CD4-positive, alpha-beta T cell (primary cell): ENCODE measurements around the gene PTPRM. TPM values are rescaled to one million over a fixed set of nuclear protein-coding genes. Genes with fewer than 3 reads are reported as not detected.
"Not testable (repeated sequence)": the region's sequence is repeated elsewhere in the genome, so short reads cannot be mapped to it uniquely, and the experiment has no call there.

Source experiments
- ATAC-seq: fragments of 200-7000 bp; cut with Tn5 transposase; one replicate; pipeline ENCODE4 v1.10.0; 2022; ENCODE audit warnings: mild to moderate bottlenecking; ENCODE audit not compliant: poor library complexity
- CTCF ChIA-PET: fragments of 350-600 bp; sonication (Branson Sonifier 250); formaldehyde crosslinking; loops from one replicate; lab custom pipeline; 2021; ENCODE audit warnings: antibody characterized with exemption, inconsistent platforms; lab: Charles Lee
- POLR2A ChIA-PET: fragments of 350-600 bp; sonication (Branson Sonifier 250); formaldehyde crosslinking; loops from one replicate; lab custom pipeline; 2021; ENCODE audit warnings: antibody characterized with exemption, inconsistent platforms; lab: Charles Lee
- DNase-seq, 14 experiments: peaks; one replicate each; pipeline ENCODE4 v3.0.0-alpha.2; 2013 to 2020; ENCODE audit warnings: mixed read lengths in 2 of 14
- H3K27ac ChIP-seq, 2 donors: one replicate each; pipeline versions ENCODE4 v1.5.1 to v1.7.0; 2013; ENCODE audit warnings: low read length in 2 of 2, low read depth in 1 of 2, mild to moderate bottlenecking in 1 of 2
- H3K27me3 ChIP-seq, 2 experiments: 1 replicate in 1 of 2; 2 replicates in 1 of 2; pipeline versions ENCODE4 v1.6.1 to v1.7.0; 2013; ENCODE audit warnings: low read length in 2 of 2, control low read depth in 1 of 2, mild to moderate bottlenecking in 1 of 2, moderate library complexity in 1 of 2; ENCODE audit not compliant: insufficient read depth in 2 of 2, control insufficient read depth in 1 of 2
- H3K36me3 ChIP-seq: one replicate; pipeline ENCODE4 v1.6.1; 2013; ENCODE audit warnings: low read length, control low read depth; ENCODE audit not compliant: insufficient read depth
- H3K4me1 ChIP-seq: one replicate; pipeline ENCODE4 v1.6.1; 2013; ENCODE audit warnings: low read length, control low read depth; ENCODE audit not compliant: insufficient read depth
- H3K4me3 ChIP-seq: one replicate; pipeline ENCODE4 v1.5.1; 2013; ENCODE audit warnings: mild to moderate bottlenecking, low read length, moderate library complexity
- H3K9me3 ChIP-seq, 2 experiments: 1 replicate in 1 of 2; 2 replicates in 1 of 2; pipeline versions ENCODE4 v1.6.1 to v1.7.0; 2013; ENCODE audit warnings: low read length in 2 of 2, mild to moderate bottlenecking in 2 of 2, control low read depth in 1 of 2, moderate library complexity in 1 of 2; ENCODE audit not compliant: control insufficient read depth in 1 of 2, insufficient read depth in 1 of 2
- H3K27ac Mint-ChIP-seq: one replicate; pipeline ENCODE4 v1.8.0; 2020; ENCODE audit warnings: mixed read lengths
- H3K27me3 Mint-ChIP-seq: one replicate; pipeline ENCODE4 v1.8.0; 2021; ENCODE audit warnings: mixed read lengths
- H3K36me3 Mint-ChIP-seq: one replicate; pipeline ENCODE4 v1.8.0; 2021; ENCODE audit warnings: low read depth, mixed read lengths
- H3K4me1 Mint-ChIP-seq: one replicate; pipeline ENCODE4 v1.8.0; 2021; ENCODE audit warnings: low read depth, mixed read lengths
- H3K4me3 Mint-ChIP-seq: one replicate; pipeline ENCODE4 v1.8.0; 2020; ENCODE audit warnings: mild to moderate bottlenecking, mixed read lengths
- H3K9me3 Mint-ChIP-seq: one replicate; pipeline ENCODE4 v1.8.0; 2020; ENCODE audit warnings: mixed read lengths
- CTCF ChIP-seq: fragments of 200-600 bp; IDR thresholded peaks from one replicate; pipeline ENCODE4 v1.8.0; 2022; ENCODE audit warnings: antibody characterized with exemption, mild to moderate bottlenecking
- intact Hi-C, 2 experiments: fragments of 100-400 bp; cut with DNase I in 1 of 2; cut with micrococcal nuclease in 1 of 2; formaldehyde crosslinking; loops; one replicate each; pipeline versions ENCODE4 v1.15.1 to v1.9.0; 2023 to 2025; cut with DNase I, micrococcal nuclease
- total RNA-seq, 174 experiments: library from RNA in 2 of 174; stranded (reverse) in 2 of 174; gene quantifications; one replicate each; pipeline ENCODE4 v1.2.3 and lab custom pipeline; 2021 to 2026

The PTPRM gene
- total RNA-seq, 2 experiments from 2014 or later, result 21.7 to 21.9 TPM

GRCh38 chr18:7957297-7957696 is 390.2 kb downstream of the PTPRM start:
- intact Hi-C loops, result no loop called here
- H3K9me3 ChIP-seq, result no peaks in the 10 kb centered on the region
- Mint-ChIP-seq H3K27me3 (no peaks in the 10 kb centered on the region), H3K27ac (peak overlapping the region; percentile 79), H3K4me1 (peaks cover 50% of the 10 kb centered on the region), H3K4me3 (peak overlapping the region; percentile 85), H3K36me3 (no peaks in the 10 kb centered on the region), H3K9me3 (no peaks in the 10 kb centered on the region)
- H3K36me3 ChIP-seq, result no peaks in the 10 kb centered on the region
- H3K4me1 ChIP-seq, result no peaks in the 10 kb centered on the region
- H3K27me3 ChIP-seq, result no peaks in the 10 kb centered on the region
- peak overlapping the region; percentile 1 for H3K4me3 ChIP-seq
- CTCF ChIA-PET, result interaction anchor here (1.1 kb wide), 1 partner anchor 10 kb away, joined by 3 read pairs; no protein-coding TSS in a partner anchor
- POLR2A ChIA-PET, result no interaction called here
- no peak for TF ChIP-seq CTCF
- DNase-seq (peak in 3 of 14 experiments; percentile 33 to 49 (median 35)), ATAC-seq (peak; percentile 65)
- H3K27ac ChIP-seq, result peak overlapping the region in 1 of 2 donors; percentile 76

GRCh38 chr18:7958081-7958896 is 391.2 kb downstream of the PTPRM start:
- Histone ChIP-seq H3K27ac (peak overlapping the region in 1 of 2 donors; percentile 76), H3K4me1 (no peaks in the 10 kb centered on the region), H3K27me3 (no peaks in the 10 kb centered on the region), H3K9me3 (no peaks in the 10 kb centered on the region), H3K4me3 (peak overlapping the region; percentile 37), H3K36me3 (no peaks in the 10 kb centered on the region)
- ChIA-PET POLR2A (no interaction called here), CTCF (no interaction called here)
- intact Hi-C loops, result no loop called here
- DNase-seq, result peak in 1 of 14 experiments; percentile 32
- Mint-ChIP-seq H3K4me3 (peak overlapping the region; percentile 85), H3K36me3 (no peaks in the 10 kb centered on the region), H3K9me3 (no peaks in the 10 kb centered on the region), H3K27me3 (no peaks in the 10 kb centered on the region), H3K4me1 (peaks cover 46% of the 10 kb centered on the region), H3K27ac (peak overlapping the region; percentile 79)
- TF ChIP-seq CTCF, result no peak
- peak; percentile 45 for ATAC-seq

- H3K27me3 ChIP-seq, result no peaks in the 10 kb centered on the region
- intact Hi-C loops, result no loop called here
- no peaks in the 10 kb centered on the region for H3K27me3 Mint-ChIP-seq
- H3K4me3 Mint-ChIP-seq, result peak overlapping the region; percentile 85
- DNase-seq (no peak), ATAC-seq (no peak)
- H3K9me3 ChIP-seq, result no peaks in the 10 kb centered on the region
- H3K27ac ChIP-seq, result peak overlapping the region in 1 of 2 donors; percentile 76
- H3K9me3 Mint-ChIP-seq, result no peaks in the 10 kb centered on the region
- peaks cover 40% of the 10 kb centered on the region for H3K4me1 Mint-ChIP-seq
- peak overlapping the region; percentile 37 for H3K4me3 ChIP-seq
- H3K36me3 ChIP-seq, result no peaks in the 10 kb centered on the region
- CTCF ChIA-PET, result no interaction called here
- H3K4me1 ChIP-seq, result no peaks in the 10 kb centered on the region
- no peak for TF ChIP-seq CTCF
- H3K27ac Mint-ChIP-seq, result peak overlapping the region; percentile 79
- POLR2A ChIA-PET, result no interaction called here
- H3K36me3 Mint-ChIP-seq, result no peaks in the 10 kb centered on the region
Measured at GRCh38 chr18:7958897-7959146, 391.7 kb downstream of the PTPRM start.

GRCh38 chr18:7966682-7967081 is 399.6 kb downstream of the PTPRM start:
- H3K36me3 Mint-ChIP-seq, DNase-seq, intact Hi-C loops: not testable (repeated sequence)

More at GRCh38 chr18:7966682-7967081, 399.6 kb downstream of the PTPRM start:
- H3K9me3 ChIP-seq, H3K4me3 ChIP-seq, H3K27ac Mint-ChIP-seq, ATAC-seq, H3K9me3 Mint-ChIP-seq, H3K4me1 Mint-ChIP-seq, H3K27ac ChIP-seq, H3K36me3 ChIP-seq, H3K27me3 Mint-ChIP-seq, H3K4me1 ChIP-seq, H3K4me3 Mint-ChIP-seq, H3K27me3 ChIP-seq, POLR2A ChIA-PET, CTCF ChIA-PET: not testable (repeated sequence)
